GM13977 (cell line): ENCODE measurements around the gene DEAF1.
"Not testable (repeated sequence)": the region's sequence is repeated elsewhere in the genome, so short reads cannot be mapped to it uniquely, and the experiment has no call there.

Experiments
- DNase-seq: peaks from one replicate; pipeline ENCODE4 v3.0.0; 2012; ENCODE audit warnings: low spot score
- in situ Hi-C: fragments of 300-500 bp; cut with MboI; formaldehyde crosslinking; loops from one replicate; pipeline ENCODE4 v1.12.0; 2022; ENCODE audit warnings: low sequenced_read_pairs, low pct_unique_long_range_greater_than_20kb, mixed read lengths, inconsistent platforms; ENCODE audit not compliant: unreplicated experiment
- TF ChIP-seq, protein P1 (sequence below): IDR thresholded peaks from 2 replicates; pipeline ENCODE4 v1.5.1; 2012; ENCODE audit warnings: mild to moderate bottlenecking, control low read depth; ENCODE audit not compliant: insufficient read depth; ENCODE audit errors: extremely low read depth, missing control alignments

The DEAF1 gene

DNA sequence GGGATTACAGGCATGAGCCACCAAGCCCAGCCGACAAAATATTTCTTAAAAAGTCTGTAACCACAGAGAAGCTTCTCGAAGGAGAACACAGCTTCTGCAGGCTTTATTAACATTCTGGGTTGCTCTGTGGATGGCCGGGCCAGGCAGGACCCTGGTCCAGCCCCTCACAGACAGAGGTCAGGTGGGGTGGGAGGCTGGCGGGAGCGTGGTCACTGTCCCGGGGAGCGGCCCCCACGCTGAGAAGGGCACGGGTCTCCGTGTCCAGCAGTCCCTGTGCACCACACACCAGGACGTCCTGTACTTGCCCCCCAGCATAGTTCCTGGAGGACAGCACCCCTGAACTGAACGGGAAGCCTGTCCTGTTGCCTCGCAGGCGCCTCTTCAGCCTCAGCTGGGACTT lies 38.6 kb downstream of the DEAF1 start:
- DNase-seq: no peak
- in situ Hi-C loops: no loop called here
- TF ChIP-seq, protein P1, sequence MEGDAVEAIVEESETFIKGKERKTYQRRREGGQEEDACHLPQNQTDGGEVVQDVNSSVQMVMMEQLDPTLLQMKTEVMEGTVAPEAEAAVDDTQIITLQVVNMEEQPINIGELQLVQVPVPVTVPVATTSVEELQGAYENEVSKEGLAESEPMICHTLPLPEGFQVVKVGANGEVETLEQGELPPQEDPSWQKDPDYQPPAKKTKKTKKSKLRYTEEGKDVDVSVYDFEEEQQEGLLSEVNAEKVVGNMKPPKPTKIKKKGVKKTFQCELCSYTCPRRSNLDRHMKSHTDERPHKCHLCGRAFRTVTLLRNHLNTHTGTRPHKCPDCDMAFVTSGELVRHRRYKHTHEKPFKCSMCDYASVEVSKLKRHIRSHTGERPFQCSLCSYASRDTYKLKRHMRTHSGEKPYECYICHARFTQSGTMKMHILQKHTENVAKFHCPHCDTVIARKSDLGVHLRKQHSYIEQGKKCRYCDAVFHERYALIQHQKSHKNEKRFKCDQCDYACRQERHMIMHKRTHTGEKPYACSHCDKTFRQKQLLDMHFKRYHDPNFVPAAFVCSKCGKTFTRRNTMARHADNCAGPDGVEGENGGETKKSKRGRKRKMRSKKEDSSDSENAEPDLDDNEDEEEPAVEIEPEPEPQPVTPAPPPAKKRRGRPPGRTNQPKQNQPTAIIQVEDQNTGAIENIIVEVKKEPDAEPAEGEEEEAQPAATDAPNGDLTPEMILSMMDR: no peak

DNA sequence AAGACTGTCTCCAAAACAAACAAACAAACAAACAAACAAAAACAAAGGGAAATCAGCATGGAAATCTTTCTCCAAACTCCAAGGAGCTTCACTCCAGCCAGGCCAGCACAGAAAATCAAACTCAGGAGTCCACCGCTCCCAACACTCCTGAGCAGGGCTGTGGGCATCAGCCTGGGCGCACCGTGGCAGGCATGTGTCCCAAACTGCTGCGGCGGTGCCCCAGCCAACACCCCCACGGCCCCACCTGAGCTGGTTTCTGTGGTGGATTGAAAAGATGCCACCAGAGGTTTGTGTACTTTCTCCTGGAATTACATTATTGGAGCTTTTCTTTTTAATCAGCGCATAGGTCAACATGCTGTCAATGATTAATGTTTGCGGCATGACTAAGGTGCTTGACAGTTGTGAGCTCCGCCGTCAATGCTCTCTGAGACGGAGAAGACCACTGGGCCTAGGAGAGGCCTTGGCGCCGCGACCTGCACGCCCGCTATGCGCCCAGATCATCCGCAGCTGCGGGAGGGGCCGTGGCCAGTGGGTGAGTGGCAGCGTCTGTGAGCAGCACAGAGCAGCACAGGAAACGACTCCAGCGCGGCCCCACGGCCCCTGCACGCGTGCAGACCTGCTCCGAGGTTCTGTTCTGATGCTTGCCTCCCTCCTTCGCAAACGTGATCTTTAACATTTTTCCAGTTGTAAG lies 39.8 kb downstream of the DEAF1 start:
- in situ Hi-C loops: no loop called here
- TF ChIP-seq, protein P1: no peak
- DNase-seq: no peak

- in situ Hi-C loops, DNase-seq: not testable (repeated sequence)
Observed at GRCh38 chr11:654444-654843, 40.6 kb downstream of the DEAF1 start.

- TF ChIP-seq, protein P1: no peak
- in situ Hi-C loops: no loop called here
- DNase-seq: no peak
Observed at GRCh38 chr11:653837-654236, 41.2 kb downstream of the DEAF1 start.

GRCh38 chr11:653136-653535 lies 41.9 kb downstream of the DEAF1 start:
- in situ Hi-C loops, DNase-seq: not testable (repeated sequence)

GRCh38 chr11:650482-650881 lies 44.5 kb downstream of the DEAF1 start:
- in situ Hi-C loops: no loop called here
- no peak for DNase-seq
- TF ChIP-seq, protein P1: no peak

DNA sequence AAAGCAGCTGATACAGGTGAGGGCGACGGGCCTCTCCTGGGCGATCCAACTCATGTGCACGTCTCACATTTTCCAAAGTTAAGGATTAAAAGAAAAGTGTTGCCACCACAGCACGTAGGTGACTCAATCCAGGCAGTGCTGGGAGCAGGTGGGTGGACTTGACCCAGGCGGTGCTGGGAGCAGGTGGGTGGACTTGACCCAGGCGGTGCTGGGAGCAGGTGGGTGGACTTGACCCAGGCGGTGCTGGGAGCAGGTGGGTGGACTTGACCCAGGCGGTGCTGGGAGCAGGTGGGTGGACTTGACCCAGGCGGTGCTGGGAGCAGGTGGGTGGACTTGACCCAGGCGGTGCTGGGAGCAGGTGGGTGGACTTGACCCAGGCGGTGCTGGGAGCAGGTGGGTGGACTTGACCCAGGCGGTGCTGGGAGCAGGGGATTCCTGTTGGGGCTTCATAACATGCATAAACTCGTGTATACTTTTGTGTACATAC lies 47.3 kb downstream of the DEAF1 start:
- in situ Hi-C loops, DNase-seq: not testable (repeated sequence)

DNA sequence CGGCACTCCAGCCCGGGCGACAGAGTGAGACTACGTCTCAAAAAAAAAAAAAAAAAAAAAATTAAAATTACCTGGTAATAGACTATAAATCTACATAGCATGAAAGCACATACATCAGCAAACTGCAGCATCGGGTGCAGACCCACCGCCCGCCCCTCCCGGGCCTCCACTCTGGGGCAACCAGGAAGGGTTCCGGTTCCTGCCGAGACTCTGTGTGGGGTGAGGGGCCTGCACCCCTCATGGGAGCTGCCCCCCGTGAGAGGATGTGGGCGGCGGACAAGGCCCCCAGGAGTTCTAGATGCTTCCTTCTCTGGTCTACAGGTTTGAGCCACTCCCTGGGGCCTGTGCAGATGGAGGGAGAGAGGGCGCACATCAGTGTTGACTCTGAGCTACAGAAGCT lies 48.8 kb downstream of the DEAF1 start:
- TF ChIP-seq, protein P1: no peak
- DNase-seq: no peak
- in situ Hi-C loops: no loop called here
